ENCODE measurements around the gene POU2F2. TPM values are rescaled to one million over a fixed set of nuclear protein-coding genes. Genes with fewer than 3 reads are reported as not detected.

POU2F2 gene
- total RNA-seq, 2 donors from 2014 or later = 3.4 to 17.4 TPM

DNA sequence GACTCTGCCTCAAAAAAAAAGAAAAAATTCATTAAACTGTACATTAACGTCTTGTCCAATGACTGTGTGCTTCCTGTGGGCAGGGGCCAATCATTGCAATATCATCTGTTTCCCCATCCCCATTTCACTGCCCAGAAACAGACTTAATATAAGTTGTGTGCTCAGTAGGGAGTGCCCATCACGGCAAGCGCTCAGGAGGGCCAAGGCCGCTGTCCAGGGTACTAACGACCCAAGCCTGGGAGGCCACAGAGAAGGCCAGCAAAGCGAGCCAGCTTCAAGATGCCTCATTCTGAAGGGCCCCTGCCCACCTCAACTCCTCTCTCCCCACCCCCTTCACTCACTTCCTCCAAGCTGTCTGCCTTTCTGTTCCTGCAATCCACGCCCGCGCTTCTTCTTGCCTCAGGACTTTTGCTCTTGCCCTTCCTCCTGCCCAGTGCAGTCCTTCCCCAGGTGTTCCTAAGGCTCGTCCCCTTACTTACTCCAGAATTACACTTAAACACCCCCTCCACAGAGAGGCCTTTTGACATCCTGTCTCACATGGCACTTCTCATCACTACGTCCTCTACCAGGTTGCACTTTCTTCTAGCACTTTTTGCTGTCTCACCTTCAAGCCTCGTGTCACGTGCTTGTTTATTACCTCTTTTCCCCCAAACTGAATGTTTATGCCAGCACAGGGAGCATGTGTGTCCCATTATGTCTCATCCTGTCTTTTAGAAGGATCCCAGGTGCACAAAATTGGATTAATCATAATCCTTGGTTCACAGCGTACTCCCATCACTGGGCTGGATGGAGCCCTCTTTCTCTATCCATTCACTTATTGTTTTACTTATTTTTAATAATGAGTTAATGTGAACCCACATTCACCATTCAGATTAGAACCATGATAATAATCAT lies 11.3 kb upstream of the POU2F2 start:
- Histone ChIP-seq H3K9me3 (no peaks in the 10 kb centered on the region), H3K27me3 (replicated peaks; ENCODE audit: insufficient read depth) (no peaks in the 10 kb centered on the region), H3K4me3 (no peak overlapping the region), H3K4me1 (replicated peaks) (no peaks in the 10 kb centered on the region), H3K36me3 (no peaks in the 10 kb centered on the region), H3K27ac (no peak overlapping the region)
- intact Hi-C loops (cut with DNase I) = no loop called here
- no peak for TF ChIP-seq POLR2AphosphoS5 (IDR thresholded peaks at IDR 0.05)
- TF ChIP-seq, protein P1, sequence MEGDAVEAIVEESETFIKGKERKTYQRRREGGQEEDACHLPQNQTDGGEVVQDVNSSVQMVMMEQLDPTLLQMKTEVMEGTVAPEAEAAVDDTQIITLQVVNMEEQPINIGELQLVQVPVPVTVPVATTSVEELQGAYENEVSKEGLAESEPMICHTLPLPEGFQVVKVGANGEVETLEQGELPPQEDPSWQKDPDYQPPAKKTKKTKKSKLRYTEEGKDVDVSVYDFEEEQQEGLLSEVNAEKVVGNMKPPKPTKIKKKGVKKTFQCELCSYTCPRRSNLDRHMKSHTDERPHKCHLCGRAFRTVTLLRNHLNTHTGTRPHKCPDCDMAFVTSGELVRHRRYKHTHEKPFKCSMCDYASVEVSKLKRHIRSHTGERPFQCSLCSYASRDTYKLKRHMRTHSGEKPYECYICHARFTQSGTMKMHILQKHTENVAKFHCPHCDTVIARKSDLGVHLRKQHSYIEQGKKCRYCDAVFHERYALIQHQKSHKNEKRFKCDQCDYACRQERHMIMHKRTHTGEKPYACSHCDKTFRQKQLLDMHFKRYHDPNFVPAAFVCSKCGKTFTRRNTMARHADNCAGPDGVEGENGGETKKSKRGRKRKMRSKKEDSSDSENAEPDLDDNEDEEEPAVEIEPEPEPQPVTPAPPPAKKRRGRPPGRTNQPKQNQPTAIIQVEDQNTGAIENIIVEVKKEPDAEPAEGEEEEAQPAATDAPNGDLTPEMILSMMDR (IDR thresholded peaks at IDR 0.05) = no peak
- no peak for TF ChIP-seq POLR2A (IDR thresholded peaks at IDR 0.05)
- whole genome bisulfite sequencing = 48% methylated on average over 14 of the region's 14 CpGs
- DNase-seq (ENCODE audit: low spot score) = no peak

DNA sequence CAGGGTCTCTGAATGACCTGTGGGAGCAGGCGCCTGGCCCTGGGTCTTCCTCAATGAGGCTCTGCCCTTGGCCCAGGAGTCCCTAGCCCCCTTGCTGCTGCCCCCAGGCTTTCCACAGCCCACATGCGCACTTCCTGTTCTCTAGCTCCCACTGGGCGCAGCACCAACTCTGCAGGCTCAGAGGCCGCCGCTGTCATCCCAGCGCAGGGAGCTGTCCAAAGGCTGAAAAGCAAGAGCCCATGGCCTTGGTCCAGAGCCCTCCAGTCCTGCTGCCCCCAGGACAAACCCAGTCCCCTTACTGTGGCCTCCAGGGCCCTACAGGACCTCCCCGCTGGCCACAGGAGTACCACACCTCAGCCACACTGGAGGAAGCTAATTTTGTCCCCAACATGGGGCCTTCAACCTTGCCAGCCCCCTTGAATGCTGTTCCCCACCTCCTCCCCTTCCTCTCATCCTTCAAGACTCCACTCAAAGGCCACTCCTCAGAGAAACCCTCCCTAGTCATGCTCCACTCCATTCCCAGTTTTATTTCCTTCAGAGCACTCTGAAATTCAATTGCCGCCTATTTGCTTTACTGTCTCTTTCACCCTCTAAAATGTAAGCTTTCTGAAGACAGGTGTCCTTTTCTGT lies 8.0 kb upstream of the POU2F2 start:
- WGBS = 23% methylated on average over 8 of the region's 8 CpGs
- DNase-seq (ENCODE audit: low spot score) = no peak
- Histone ChIP-seq H3K9me3 (no peaks in the 10 kb centered on the region), H3K4me1 (replicated peaks) (no peaks in the 10 kb centered on the region), H3K27me3 (replicated peaks; ENCODE audit: insufficient read depth) (no peaks in the 10 kb centered on the region), H3K36me3 (no peaks in the 10 kb centered on the region), H3K27ac (no peak overlapping the region), H3K4me3 (no peak overlapping the region)
- TF ChIP-seq POLR2A (IDR thresholded peaks at IDR 0.05) = no peak
- no peak for TF ChIP-seq POLR2AphosphoS5 (IDR thresholded peaks at IDR 0.05)
- TF ChIP-seq, protein P1 (IDR thresholded peaks at IDR 0.05) = no peak
- intact Hi-C loops (cut with DNase I) = no loop called here

DNA sequence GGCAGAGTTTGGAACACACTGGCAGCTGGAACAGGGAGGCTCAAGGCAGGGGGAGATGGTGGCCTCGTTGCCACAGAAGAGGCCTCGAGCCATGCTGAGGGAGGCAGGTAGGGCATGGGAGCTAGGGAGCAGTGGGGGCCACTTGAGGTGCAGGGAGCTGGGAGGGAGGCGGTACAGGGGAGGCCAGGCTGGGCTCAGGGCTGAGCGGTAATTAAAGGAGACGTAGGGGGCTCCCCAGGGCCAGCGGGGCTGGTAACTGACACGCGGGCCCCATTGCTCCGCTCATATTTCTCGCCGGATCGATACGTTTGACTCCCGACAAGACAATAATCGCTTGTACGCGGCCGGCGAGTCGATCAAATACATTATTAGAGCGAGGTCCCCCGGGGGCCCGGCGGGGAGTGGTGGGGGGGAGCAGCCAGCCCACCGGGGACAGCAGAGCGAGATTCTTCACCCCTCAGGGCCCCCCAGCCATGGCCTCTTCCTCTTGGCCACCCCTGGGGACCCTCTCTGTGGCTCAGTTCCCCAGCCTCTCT lies 2.4 kb upstream of the POU2F2 start:
- H3K36me3 ChIP-seq = no peaks in the 10 kb centered on the region
- 79% methylated on average over 26 of the region's 26 CpGs for WGBS
- no peaks in the 10 kb centered on the region for H3K27me3 ChIP-seq (replicated peaks; ENCODE audit: insufficient read depth)
- intact Hi-C loops (cut with DNase I) = no loop called here
- no peak overlapping the region for H3K27ac ChIP-seq
- no peaks in the 10 kb centered on the region for H3K9me3 ChIP-seq
- DNase-seq (ENCODE audit: low spot score) = no peak
- TF ChIP-seq, protein P1 (IDR thresholded peaks at IDR 0.05) = no peak
- TF ChIP-seq POLR2A (IDR thresholded peaks at IDR 0.05) = no peak
- no peak for TF ChIP-seq POLR2AphosphoS5 (IDR thresholded peaks at IDR 0.05)
- H3K4me1 ChIP-seq (replicated peaks) = no peaks in the 10 kb centered on the region
- no peak overlapping the region for H3K4me3 ChIP-seq

DNA sequence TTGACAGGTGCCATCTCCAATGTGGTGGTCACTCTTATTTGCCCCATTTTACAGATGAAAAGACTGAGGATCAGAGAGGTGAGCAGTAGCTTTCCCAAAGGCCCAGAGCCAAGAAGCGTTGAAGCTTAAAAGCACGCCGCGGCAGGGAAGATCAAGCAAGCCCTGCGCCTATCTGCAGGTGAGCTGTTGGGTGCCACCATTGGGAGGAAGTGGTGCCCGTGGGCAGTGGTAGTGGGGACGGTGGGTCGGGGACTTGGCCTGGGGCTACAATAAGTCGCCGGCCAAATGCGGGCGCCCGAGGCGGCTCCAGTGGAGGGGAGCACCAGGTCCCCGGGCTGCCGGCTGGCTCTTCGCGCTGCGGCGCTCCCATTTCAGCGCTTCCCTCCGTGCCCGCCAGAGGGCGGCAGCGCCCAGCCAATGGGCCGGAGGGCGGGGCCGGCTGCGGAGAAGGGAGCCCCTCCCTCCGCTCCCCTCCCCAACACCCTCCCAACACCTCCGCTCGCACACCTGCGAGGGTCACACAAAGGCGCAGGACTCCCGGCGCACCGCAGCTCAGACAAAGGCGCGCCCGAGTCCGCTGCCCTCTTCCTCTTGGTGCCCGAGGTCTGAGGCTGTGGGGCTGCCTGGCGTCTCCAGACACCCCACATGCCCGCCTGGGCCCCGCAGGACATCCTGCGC lies 744 bp upstream of the POU2F2 start:
- H3K36me3 ChIP-seq = no peaks in the 10 kb centered on the region
- H3K4me3 ChIP-seq = peak overlapping the region in 1 of 2 donors; percentile 18
- intact Hi-C loops (cut with DNase I) = loop anchor here (2.0 kb wide), 1 partner anchor 52 kb away; no protein-coding TSS in a partner anchor
- no peaks in the 10 kb centered on the region for H3K9me3 ChIP-seq
- DNase-seq (ENCODE audit: low spot score) = peak; percentile 56
- TF ChIP-seq, protein P1 (IDR thresholded peaks at IDR 0.05) = peak; percentile 83 to 95 (median 89)
- no peak for TF ChIP-seq POLR2A (IDR thresholded peaks at IDR 0.05)
- TF ChIP-seq POLR2AphosphoS5 (IDR thresholded peaks at IDR 0.05) = peak; percentile 44
- no peaks in the 10 kb centered on the region for H3K4me1 ChIP-seq (replicated peaks)
- H3K27ac ChIP-seq = no peak overlapping the region
- no peaks in the 10 kb centered on the region for H3K27me3 ChIP-seq (replicated peaks; ENCODE audit: insufficient read depth)
- 6% methylated on average over 38 of the region's 46 CpGs for WGBS
